ENCODE results near the gene C2orf42. TPM values are rescaled to one million over a fixed set of nuclear protein-coding genes. Genes with fewer than 3 reads are reported as not detected.
A peak's percentile ranks its signal among the peaks of the same experiment; 100 is the strongest.

Gene C2orf42
- total and polyA plus RNA-seq, 2 donors from 2014 or later = 11.8 to 20.0 TPM

GRCh38 chr2:70121627-70122372, 69.0 kb downstream of the C2orf42 start:
- Histone ChIP-seq H3K36me3 (ENCODE audit: control insufficient read depth in 2 of 3, insufficient read depth in 3 of 3, low read length in 3 of 3) (no peaks in the 10 kb centered on the region), H3K9ac (ENCODE audit: low read length in 3 of 3) (no peak overlapping the region), H3K9me3 (ENCODE audit: control insufficient read depth in 2 of 3, insufficient read depth in 1 of 3, low read length in 3 of 3) (no peaks in the 10 kb centered on the region), H3K27ac (ENCODE audit: low read depth in 2 of 2, low read length in 2 of 2) (peak overlapping the region; percentile 26 to 51), H3K4me3 (ENCODE audit: low read length in 3 of 3) (no peak overlapping the region), H3K27me3 (ENCODE audit: control insufficient read depth, insufficient read depth, low read length) (no peaks in the 10 kb centered on the region), H3K4me1 (ENCODE audit: control insufficient read depth in 2 of 3, insufficient read depth in 2 of 3, low read depth in 1 of 3, low read length in 3 of 3) (peaks cover 2 to 24% (median 11%) of the 10 kb centered on the region in 3 donors)
- TF ChIP-seq CTCF (IDR thresholded peaks at IDR 0.05; ENCODE audit: borderline replicate concordance, extremely low read depth, insufficient read depth) = no peak
- intact Hi-C loops (cut with DNase I) = no loop called here
- FAIRE-seq (no peak), DNase-seq (peak in 2 of 5 donors; percentile 29 to 46)

- Histone ChIP-seq H3K4me3 (ENCODE audit: low read length in 3 of 3) (no peak overlapping the region), H3K9me3 (ENCODE audit: control insufficient read depth in 2 of 3, insufficient read depth in 1 of 3, low read length in 3 of 3) (no peaks in the 10 kb centered on the region), H3K27ac (ENCODE audit: low read depth in 2 of 2, low read length in 2 of 2) (no peak overlapping the region), H3K27me3 (ENCODE audit: control insufficient read depth, insufficient read depth, low read length) (no peaks in the 10 kb centered on the region), H3K4me1 (ENCODE audit: control insufficient read depth in 2 of 3, insufficient read depth in 2 of 3, low read depth in 1 of 3, low read length in 3 of 3) (peaks cover 10 to 32% (median 13%) of the 10 kb centered on the region in 3 donors), H3K9ac (ENCODE audit: low read length in 3 of 3) (peak overlapping the region in 1 of 3 donors; percentile 1), H3K36me3 (ENCODE audit: control insufficient read depth in 2 of 3, insufficient read depth in 3 of 3, low read length in 3 of 3) (no peaks in the 10 kb centered on the region)
- intact Hi-C loops (cut with DNase I) = no loop called here
- FAIRE-seq (no peak), DNase-seq (peak in 2 of 5 donors; percentile 29 to 75)
- TF ChIP-seq CTCF (IDR thresholded peaks at IDR 0.05; ENCODE audit: borderline replicate concordance, extremely low read depth, insufficient read depth) = no peak
Measured at GRCh38 chr2:70118798-70119454, 71.9 kb downstream of the C2orf42 start.

- TF ChIP-seq CTCF (IDR thresholded peaks at IDR 0.05; ENCODE audit: borderline replicate concordance, extremely low read depth, insufficient read depth) = no peak
- peak overlapping the region in 1 of 3 donors; percentile 48 for H3K9ac ChIP-seq (ENCODE audit: low read length in 3 of 3)
- no peaks in the 10 kb centered on the region for H3K9me3 ChIP-seq (ENCODE audit: control insufficient read depth in 2 of 3, insufficient read depth in 1 of 3, low read length in 3 of 3)
- no peaks in the 10 kb centered on the region for H3K36me3 ChIP-seq (ENCODE audit: control insufficient read depth in 2 of 3, insufficient read depth in 3 of 3, low read length in 3 of 3)
- H3K4me1 ChIP-seq (ENCODE audit: control insufficient read depth in 2 of 3, insufficient read depth in 2 of 3, low read depth in 1 of 3, low read length in 3 of 3) = peaks cover 10 to 34% (median 17%) of the 10 kb centered on the region in 3 donors
- DNase-seq (peak in 2 of 5 donors; percentile 83 to 86), FAIRE-seq (no peak)
- H3K27ac ChIP-seq (ENCODE audit: low read depth in 2 of 2, low read length in 2 of 2) = peak overlapping the region in 1 of 2 donors; percentile 23
- H3K27me3 ChIP-seq (ENCODE audit: control insufficient read depth, insufficient read depth, low read length) = no peaks in the 10 kb centered on the region
- H3K4me3 ChIP-seq (ENCODE audit: low read length in 3 of 3) = no peak overlapping the region
- intact Hi-C loops (cut with DNase I) = no loop called here
Measured at GRCh38 chr2:70116936-70117552, 73.8 kb downstream of the C2orf42 start.

Data from kidney (tissue), 14 donors.